Kidney tubule cell (primary cell): ENCODE measurements around the gene ASNSD1.

Experiments used
- DNase-seq: peaks from one replicate; pipeline ENCODE4 v3.0.0-alpha.2; 2018; ENCODE audit warnings: low spot score

Gene ASNSD1

DNA sequence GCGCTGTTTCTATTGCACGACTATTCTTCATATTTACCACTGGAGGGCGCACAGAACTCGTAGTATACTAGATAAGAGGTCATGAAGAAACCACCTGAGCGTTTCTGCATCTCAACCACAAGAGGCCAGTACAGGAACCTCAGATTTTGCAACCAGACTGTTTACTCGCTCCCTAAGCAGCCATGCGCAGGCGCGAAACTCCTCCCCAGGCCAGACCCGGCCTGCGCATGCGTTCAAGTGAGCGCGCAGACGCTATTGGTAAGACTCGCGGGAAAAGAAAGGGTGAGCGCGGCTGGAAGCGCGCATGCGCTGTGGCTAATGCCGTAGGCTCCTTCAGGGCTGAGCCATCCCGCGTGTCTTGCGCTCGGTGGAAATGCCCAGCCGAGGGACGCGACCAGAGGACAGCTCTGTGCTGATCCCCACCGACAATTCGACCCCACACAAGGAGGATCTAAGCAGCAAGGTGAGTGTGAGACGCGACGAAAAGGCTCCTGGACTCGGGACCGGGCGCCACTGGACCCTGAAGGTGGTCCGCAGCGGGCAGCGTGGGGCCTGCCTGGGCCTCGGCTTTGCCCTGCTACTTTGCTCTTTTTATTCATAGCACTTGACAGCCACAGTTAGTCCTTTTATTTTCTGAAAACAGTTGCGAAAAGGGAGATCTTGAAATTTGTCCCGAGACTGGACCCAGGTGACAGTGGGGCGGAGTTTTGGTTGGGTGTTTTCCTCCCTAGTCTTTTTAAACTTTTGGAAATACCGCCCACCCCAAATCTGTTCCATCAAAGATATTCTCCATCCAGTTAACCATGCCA, at the start of gene ASNSD1:
ASNSD1 (plus strand) TSS at position 312 of the 809 bp plus-strand sequence. CDS start 4,674 bp downstream, outside the sequence.
- DNase-seq, result peak; percentile 100

- peak; percentile 65 for DNase-seq
Measured at GRCh38 chr2:189613077-189613636, 48.1 kb upstream of the ASNSD1 start.

GRCh38 chr2:189613650-189614420, 47.4 kb upstream of the ASNSD1 start:
- no peak for DNase-seq

DNA sequence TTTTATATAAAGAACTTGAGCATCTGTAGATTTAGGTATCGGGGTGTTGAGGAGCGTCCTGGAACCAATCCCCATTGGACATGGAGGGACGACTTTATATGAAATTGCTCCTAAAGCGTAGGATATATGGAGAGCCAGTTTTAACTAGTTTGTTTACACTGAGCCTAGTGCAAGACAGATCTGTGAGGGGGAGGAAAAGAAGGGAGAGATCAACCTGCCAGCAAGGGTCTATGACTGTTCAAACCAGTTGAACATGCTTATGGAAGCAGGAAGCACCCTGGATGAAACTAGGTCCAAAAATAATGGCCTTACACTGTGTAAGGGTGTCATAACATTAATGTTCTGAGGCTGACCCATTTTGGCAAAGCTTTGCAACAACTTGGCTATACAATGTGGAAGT, 46.7 kb upstream of the ASNSD1 start:
- DNase-seq, result no peak

GRCh38 chr2:189618197-189618596, 43.1 kb upstream of the ASNSD1 start:
- no peak for DNase-seq

GRCh38 chr2:189621781-189622180, 39.5 kb upstream of the ASNSD1 start:
- no peak for DNase-seq

DNA sequence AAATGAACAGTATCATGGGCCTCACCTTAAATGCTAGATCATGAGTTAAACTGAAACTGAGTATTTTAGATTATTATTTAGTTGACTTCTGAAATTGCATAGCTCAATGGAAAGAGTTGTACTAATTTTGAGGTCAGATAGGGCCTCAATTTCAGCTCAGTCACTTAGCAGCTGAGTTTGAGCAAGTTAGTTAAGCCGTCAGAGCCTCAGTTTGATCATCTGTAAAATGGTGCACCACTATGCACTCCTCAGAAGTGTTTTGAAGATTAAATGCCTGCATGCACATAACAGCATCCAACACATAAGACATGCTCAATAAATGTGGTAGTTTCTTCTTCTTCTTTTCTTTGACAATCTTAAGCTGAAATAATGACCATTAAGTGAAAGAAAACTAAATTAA, 38.2 kb upstream of the ASNSD1 start:
- DNase-seq, result no peak

DNA sequence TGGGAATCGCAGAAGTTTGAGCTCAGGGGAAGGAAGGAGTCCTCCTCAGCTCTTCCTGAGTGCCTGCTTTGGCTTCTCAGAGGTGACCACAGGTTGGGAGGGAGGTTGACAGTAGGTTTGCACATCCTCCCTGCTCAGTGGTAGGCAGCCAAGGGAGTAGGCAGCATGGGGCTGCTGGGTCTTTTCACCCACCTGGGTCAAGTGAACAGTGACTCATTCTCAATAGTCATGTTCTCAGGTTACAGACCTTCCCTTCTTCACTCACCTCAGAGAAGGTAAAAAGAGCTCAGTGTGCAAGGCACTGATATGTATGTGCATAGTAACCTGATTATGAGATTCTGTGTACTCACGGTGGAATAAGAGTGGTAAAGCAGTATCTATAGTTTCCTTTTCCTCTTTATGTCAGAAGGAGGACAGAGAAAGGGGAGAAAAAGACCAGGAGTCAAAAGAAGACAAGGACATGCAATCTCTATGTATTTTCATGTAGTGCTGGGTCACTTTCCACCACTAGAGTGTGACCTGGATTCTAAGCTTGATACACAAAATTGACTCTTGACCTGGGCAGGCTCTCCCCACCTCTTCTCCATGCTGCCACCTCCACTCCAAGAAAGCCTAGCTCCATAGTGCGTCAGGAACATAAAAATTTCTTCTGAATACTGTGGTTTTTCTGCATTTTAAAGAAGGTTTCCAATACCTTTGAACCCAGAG, 36.5 kb upstream of the ASNSD1 start:
- DNase-seq, result peak; percentile 6

- no peak for DNase-seq
Measured at GRCh38 chr2:189625636-189626035, 35.6 kb upstream of the ASNSD1 start.

DNA sequence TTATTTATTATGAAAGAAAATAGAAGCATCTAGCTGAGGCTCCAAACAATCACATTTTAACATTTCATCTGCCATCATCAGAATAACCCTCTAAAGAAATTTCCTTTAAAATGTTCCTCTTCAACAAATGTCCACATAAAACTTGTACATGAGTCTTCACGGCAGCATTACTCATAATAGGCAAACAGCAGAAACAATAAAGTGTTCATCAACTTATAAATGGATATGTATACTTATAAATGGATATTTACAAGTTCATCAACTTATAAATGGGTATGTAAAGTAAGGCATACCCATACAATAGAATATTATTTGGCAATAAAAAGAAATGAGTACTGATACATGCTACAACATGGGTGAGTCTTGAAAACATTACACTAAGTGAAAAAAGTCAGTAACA, 33.5 kb upstream of the ASNSD1 start:
- DNase-seq, result no peak

GRCh38 chr2:189628817-189629530, 32.3 kb upstream of the ASNSD1 start:
- DNase-seq, result no peak

GRCh38 chr2:189629531-189630453, 31.5 kb upstream of the ASNSD1 start:
- DNase-seq, result no peak

GRCh38 chr2:189631849-189632248, 29.4 kb upstream of the ASNSD1 start:
- DNase-seq, result no peak

GRCh38 chr2:189633392-189633811, 27.9 kb upstream of the ASNSD1 start:
- DNase-seq, result no peak

- no peak for DNase-seq
Measured at GRCh38 chr2:189635353-189635752, 25.9 kb upstream of the ASNSD1 start.

DNA sequence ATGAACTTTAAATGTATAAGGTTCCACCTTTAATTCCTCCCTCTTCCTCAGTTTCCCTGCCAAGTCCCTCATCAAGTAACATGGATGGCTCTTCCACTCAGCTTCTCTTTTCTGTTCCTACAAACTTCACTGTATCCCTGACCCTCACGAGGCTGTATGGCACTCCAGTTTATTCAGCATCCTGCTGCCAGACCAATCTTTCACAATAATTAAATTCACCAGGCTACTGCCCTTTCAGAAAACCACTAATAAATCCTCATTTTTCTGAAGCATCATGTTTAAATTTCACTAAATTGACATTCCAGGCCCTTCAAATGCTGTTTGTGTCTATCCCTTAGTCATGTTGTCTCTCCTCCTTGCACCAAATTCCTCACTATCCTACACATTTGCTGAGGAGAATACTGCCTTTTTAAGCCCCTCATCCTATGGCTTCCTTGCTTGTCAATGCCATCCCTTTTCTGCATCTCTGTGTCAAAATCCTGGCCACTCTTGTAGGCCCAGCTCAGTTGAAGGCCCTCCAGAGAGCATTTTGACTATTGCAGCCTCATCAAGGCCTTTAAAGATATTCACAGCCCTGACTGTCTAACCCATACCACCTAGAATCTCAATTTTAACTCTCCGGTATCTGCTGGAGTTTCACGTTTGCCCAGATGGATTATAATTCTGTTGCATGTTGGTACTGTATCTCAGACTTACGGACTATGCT, 22.8 kb upstream of the ASNSD1 start:
- no peak for DNase-seq

DNA sequence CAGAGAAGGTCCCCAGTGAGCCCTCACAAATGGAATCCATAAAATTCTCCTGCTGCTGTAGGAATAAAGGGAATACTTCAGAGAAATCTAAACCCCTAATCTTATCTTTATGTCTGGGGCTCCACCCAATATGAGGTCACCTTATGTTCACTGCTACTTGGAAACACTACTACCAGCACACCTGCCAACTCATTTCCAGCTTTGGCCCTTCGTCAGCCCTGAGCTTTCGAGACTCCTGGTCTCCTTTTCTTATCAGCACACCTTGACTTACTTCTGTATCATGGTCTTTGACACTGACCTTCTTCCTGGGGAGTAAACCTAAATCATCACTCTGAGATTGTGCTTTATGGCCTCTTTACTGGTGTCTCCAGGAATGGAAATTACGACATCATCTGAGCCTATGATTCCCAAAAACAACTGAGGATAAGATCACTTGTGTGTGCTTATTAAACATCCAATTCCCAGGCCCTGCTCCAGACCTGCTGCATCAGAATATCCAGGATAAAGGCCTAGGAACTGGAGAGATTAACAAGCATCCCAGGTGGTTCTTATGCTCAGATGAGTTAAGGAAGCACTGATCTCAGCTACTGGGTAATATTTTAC, 22.2 kb upstream of the ASNSD1 start:
- DNase-seq, result no peak

GRCh38 chr2:189641002-189641401, 20.3 kb upstream of the ASNSD1 start:
- DNase-seq, result no peak

- DNase-seq, result no peak
Measured at GRCh38 chr2:189641590-189641989, 19.7 kb upstream of the ASNSD1 start.
